K562 (cell line): ENCODE results near the gene ATRIP. TPM values are rescaled to one million over a fixed set of nuclear protein-coding genes. Genes with fewer than 3 reads are reported as not detected.
A peak's percentile ranks its signal among the peaks of the same experiment; 100 is the strongest.

Experiments
- BHLHE40 ChIP-seq: IDR thresholded peaks from 2 replicates; pipeline ENCODE4 v1.6.1; 2011; ENCODE audit warnings: low read length, improper control_type of control experiment
- CC2D1A ChIP-seq: fragments of 450-650 bp; IDR thresholded peaks from 2 replicates; pipeline ENCODE4 v1.6.1; 2017; ENCODE audit warnings: mild to moderate bottlenecking
- HDAC8 ChIP-seq: fragments of 450-650 bp; IDR thresholded peaks from 2 replicates; pipeline ENCODE4 v1.6.1; 2016; ENCODE audit warnings: mild to moderate bottlenecking, missing genetic modification characterization, moderate library complexity, missing compliant biosample characterization
- KAT7 ChIP-seq: sonication (generic); formaldehyde crosslinking; IDR thresholded peaks from 2 replicates; pipeline ENCODE4 v1.8.0; 2022; ENCODE audit warnings: missing genetic modification reagents, mild to moderate bottlenecking, borderline replicate concordance
- KLF13 ChIP-seq: fragments of 450-650 bp; IDR thresholded peaks from 2 replicates; pipeline ENCODE4 v1.6.1; 2016; ENCODE audit warnings: missing genetic modification characterization, low read depth, mild to moderate bottlenecking, missing compliant biosample characterization, moderate library complexity, borderline replicate concordance
- KLF6 ChIP-seq: fragments of 250-450 bp; sonication (Bioruptor Pico); IDR thresholded peaks from 2 replicates; pipeline ENCODE4 v1.4.0; 2020; ENCODE audit warnings: mild to moderate bottlenecking, moderate library complexity, borderline replicate concordance
- MLLT1 ChIP-seq, 2 experiments: fragments of 450-650 bp; IDR thresholded peaks; 2 replicates each; pipeline ENCODE4 v1.6.1; 2016
- PML ChIP-seq: IDR thresholded peaks from 2 replicates; pipeline ENCODE4 v1.6.1; 2012; ENCODE audit warnings: low read length, inconsistent platforms
- SPI1 ChIP-seq: IDR thresholded peaks from 2 replicates; pipeline ENCODE4 v1.6.1; 2011; ENCODE audit warnings: low read depth, low read length, control low read depth, borderline replicate concordance
- YY1 ChIP-seq, 3 experiments: IDR thresholded peaks; 2 replicates each; pipeline ENCODE4 v1.6.1; 2011; ENCODE audit warnings: low read length in 2 of 3, mild to moderate bottlenecking in 2 of 3, moderate library complexity in 2 of 3, borderline replicate concordance in 1 of 3, control low read depth in 1 of 3, low read depth in 1 of 3; ENCODE audit not compliant: insufficient read depth in 3 of 3, insufficient replicate concordance in 2 of 3, control insufficient read depth in 1 of 3, insufficient read length in 1 of 3; ENCODE audit errors: extremely low read depth in 1 of 3
- ZNF121 ChIP-seq: sonication (generic); formaldehyde crosslinking; conservative IDR thresholded peaks from 2 replicates; pipeline ENCODE4 v1.8.0; 2022; ENCODE audit warnings: missing genetic modification reagents
- ZNF3 ChIP-seq: fragments of 250-450 bp; sonication (Bioruptor Pico); IDR thresholded peaks from 2 replicates; pipeline ENCODE4 v1.5.0; 2021; ENCODE audit warnings: mild to moderate bottlenecking, moderate library complexity
- ZNF384 ChIP-seq: IDR thresholded peaks from 2 replicates; pipeline ENCODE4 v1.6.1; 2012; ENCODE audit warnings: low read depth, low read length, improper control_type of control experiment
- polyA plus RNA-seq, 8 experiments: library from polyadenylated mRNA; depleted of rRNA in 4 of 8; stranded (reverse) in 5 of 8; unstranded in 3 of 8; fragments of >200 nt; fragmentation: Nextera tagmentation in 2 of 8; fragmentation: Illumina TruSeq in 1 of 8; extraction: Ambion mirVana in 2 of 8; extraction: Trizol in 1 of 8; gene quantifications; 2 replicates each; pipeline versions ENCODE4 v1.2.1 to v1.2.3, GENCODE V29; 2011 to 2014; ENCODE audit warnings: inconsistent platforms in 1 of 8, missing spikeins in 1 of 8
- total RNA-seq, 7 experiments: library from RNA; depleted of rRNA in 6 of 7; stranded (reverse); fragments of >200 nt in 6 of 7; fragmentation: Illumina TruSeq in 2 of 7; extraction: Trizol in 2 of 7; gene quantifications; 2 replicates each; pipeline versions ENCODE4 v1.2.1 to v1.2.3, GENCODE V29; 2011 to 2021; ENCODE audit warnings: low replicate concordance in 1 of 7
- TF ChIP-seq, protein P1 (sequence below): fragments of 250-450 bp; sonication (Bioruptor Pico); IDR thresholded peaks from 2 replicates; pipeline ENCODE4 v1.5.0; 2020; ENCODE audit warnings: mild to moderate bottlenecking
- TF ChIP-seq, protein P2 (sequence below): fragments of 250-450 bp; sonication (Bioruptor Pico); IDR thresholded peaks from 2 replicates; pipeline ENCODE4 v1.9.0; 2021; ENCODE audit warnings: mild to moderate bottlenecking
- TF ChIP-seq, protein P3 (sequence below): fragments of 450-650 bp; IDR thresholded peaks from 2 replicates; pipeline ENCODE4 v1.6.1; 2017; ENCODE audit warnings: antibody characterized with exemption, mild to moderate bottlenecking

ATRIP gene
- total and polyA plus RNA-seq, 9 of the 15 experiments (the other 6 are each of a cell fraction or from before 2014, with no cell fraction given): 1.7 to 15.7 (median 10.5) TPM

DNA sequence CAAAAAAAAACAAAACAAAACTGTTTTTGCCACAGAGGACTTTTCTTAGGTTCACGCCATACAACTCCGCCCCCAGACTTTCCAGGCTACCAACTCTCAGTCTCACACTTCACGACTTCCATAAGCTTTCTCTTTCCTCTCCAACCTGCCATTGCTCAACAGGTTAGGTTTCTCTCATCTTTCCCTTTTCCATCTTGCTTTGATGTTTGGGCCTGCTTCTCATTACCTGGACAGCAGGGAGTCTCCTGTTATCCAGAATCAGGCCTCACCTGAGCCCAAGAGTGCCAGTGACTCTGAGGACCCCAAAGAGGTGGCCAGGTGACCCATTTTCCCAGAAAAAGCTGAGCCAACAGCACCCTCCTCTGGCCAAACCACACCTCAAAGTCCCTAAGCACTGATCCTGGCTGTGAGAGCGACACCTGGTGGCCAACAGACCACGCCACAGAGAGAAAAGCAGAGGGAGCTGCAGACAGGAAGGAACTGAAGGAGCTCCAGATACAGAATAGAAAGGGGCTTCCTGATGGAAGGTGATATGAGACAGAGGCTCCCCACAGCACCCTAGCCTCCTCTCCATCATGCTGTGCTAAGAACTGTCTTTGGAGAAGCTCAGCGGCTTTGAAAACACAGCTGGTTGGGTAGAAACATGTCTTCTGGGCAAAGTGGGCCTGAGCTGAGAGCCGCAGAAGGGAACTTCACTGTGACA is 10.6 kb upstream of the ATRIP start (continued):
- TF ChIP-seq KLF13 (tag) (no peak), PML (no peak), ZNF121 (CRISPR knock-in tag) (no peak), KLF6 (no peak), BHLHE40 (no peak), ZNF384 (0 out of 2 replicates have a peak, but pooled peaks have one; percentile 16), HDAC8 (tag) (no peak), SPI1 (peak; percentile 44; the same call in 1 of the 2 replicates), CC2D1A (peak; percentile 74; the same call in 1 of the 2 replicates), YY1 (IDR thresholded peaks at IDR 0.05; ENCODE audit: borderline replicate concordance in 1 of 3, control insufficient read depth in 1 of 3, extremely low read depth in 1 of 3, insufficient read depth in 3 of 3, insufficient read length in 1 of 3, insufficient replicate concordance in 2 of 3, low read depth in 1 of 3, low read length in 2 of 3) (peak in 1 of 3 experiments; percentile 45), MLLT1 (IDR thresholded peaks at IDR 0.05) (peak in 1 of 2 experiments; percentile 64; a peak in 1 of 4 replicates), ZNF3 (CRISPR knock-in tag) (no peak), KAT7 (CRISPR knock-in tag) (no peak)
- TF ChIP-seq, protein P1, sequence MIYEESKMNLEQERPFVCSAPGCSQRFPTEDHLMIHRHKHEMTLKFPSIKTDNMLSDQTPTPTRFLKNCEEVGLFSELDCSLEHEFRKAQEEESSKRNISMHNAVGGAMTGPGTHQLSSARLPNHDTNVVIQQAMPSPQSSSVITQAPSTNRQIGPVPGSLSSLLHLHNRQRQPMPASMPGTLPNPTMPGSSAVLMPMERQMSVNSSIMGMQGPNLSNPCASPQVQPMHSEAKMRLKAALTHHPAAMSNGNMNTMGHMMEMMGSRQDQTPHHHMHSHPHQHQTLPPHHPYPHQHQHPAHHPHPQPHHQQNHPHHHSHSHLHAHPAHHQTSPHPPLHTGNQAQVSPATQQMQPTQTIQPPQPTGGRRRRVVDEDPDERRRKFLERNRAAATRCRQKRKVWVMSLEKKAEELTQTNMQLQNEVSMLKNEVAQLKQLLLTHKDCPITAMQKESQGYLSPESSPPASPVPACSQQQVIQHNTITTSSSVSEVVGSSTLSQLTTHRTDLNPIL: no peak
- TF ChIP-seq, protein P2, sequence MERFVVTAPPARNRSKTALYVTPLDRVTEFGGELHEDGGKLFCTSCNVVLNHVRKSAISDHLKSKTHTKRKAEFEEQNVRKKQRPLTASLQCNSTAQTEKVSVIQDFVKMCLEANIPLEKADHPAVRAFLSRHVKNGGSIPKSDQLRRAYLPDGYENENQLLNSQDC: no peak
- TF ChIP-seq, protein P3, sequence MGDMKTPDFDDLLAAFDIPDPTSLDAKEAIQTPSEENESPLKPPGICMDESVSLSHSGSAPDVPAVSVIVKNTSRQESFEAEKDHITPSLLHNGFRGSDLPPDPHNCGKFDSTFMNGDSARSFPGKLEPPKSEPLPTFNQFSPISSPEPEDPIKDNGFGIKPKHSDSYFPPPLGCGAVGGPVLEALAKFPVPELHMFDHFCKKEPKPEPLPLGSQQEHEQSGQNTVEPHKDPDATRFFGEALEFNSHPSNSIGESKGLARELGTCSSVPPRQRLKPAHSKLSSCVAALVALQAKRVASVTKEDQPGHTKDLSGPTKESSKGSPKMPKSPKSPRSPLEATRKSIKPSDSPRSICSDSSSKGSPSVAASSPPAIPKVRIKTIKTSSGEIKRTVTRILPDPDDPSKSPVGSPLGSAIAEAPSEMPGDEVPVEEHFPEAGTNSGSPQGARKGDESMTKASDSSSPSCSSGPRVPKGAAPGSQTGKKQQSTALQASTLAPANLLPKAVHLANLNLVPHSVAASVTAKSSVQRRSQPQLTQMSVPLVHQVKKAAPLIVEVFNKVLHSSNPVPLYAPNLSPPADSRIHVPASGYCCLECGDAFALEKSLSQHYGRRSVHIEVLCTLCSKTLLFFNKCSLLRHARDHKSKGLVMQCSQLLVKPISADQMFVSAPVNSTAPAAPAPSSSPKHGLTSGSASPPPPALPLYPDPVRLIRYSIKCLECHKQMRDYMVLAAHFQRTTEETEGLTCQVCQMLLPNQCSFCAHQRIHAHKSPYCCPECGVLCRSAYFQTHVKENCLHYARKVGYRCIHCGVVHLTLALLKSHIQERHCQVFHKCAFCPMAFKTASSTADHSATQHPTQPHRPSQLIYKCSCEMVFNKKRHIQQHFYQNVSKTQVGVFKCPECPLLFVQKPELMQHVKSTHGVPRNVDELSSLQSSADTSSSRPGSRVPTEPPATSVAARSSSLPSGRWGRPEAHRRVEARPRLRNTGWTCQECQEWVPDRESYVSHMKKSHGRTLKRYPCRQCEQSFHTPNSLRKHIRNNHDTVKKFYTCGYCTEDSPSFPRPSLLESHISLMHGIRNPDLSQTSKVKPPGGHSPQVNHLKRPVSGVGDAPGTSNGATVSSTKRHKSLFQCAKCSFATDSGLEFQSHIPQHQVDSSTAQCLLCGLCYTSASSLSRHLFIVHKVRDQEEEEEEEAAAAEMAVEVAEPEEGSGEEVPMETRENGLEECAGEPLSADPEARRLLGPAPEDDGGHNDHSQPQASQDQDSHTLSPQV: no peak
